ENCODE measurements around the gene NUAK1. TPM values are rescaled to one million over a fixed set of nuclear protein-coding genes. Genes with fewer than 3 reads are reported as not detected.

The NUAK1 gene
- total and polyA plus RNA-seq, 2 experiments from 2014 or later = 5.4 to 16.9 TPM

DNA sequence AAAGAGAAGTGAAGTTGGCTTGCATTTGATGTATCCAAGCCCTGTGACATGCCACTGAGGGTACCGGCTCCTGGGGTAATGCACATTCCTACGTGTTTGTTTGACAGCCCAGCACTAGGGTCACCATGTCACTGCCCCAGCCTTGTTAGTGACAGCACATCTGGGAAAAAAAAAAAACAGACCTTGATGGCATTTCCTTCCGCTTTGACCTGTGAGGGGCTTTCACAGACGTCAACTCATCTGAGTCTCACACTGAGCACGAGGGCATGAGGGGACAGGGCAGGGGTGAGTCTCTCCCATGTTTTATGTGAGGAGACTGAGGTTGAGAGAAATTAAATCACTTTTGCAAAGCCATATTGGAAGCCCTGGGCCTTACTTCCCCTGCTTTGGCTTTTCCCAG lies 111.5 kb downstream of the NUAK1 start:
- no peaks in the 10 kb centered on the region; the same call in 1 of the 2 replicates for H3K9me2 ChIP-seq (ENCODE audit: insufficient read depth)
- Mint-ChIP-seq H3K36me3 (ENCODE audit: low read depth) (no peaks in the 10 kb centered on the region), H3K4me1 (no peaks in the 10 kb centered on the region; the same call in 2 of the 3 replicates), H3K27me3 (ENCODE audit: insufficient read depth, low read depth, poor library complexity) (no peaks in the 10 kb centered on the region), H3K4me3 (no peak overlapping the region), H3K27ac (no peak overlapping the region), H3K9me3 (peaks cover 4% of the 10 kb centered on the region; the same call in 1 of the 3 replicates)
- H3K4me1 ChIP-seq (ENCODE audit: insufficient read depth) = peaks cover 9% of the 10 kb centered on the region
- no peaks in the 10 kb centered on the region for H4K20me1 ChIP-seq (replicated peaks; ENCODE audit: insufficient read depth)
- H2AFZ ChIP-seq = no peak overlapping the region
- no peak overlapping the region for H3K4me3 ChIP-seq
- H3K27ac ChIP-seq (ENCODE audit: low read depth) = no peak overlapping the region
- ATAC-seq (no peak), DNase-seq (ENCODE audit: low spot score) (no peak)
- no peaks in the 10 kb centered on the region for H3K79me2 ChIP-seq (replicated peaks; ENCODE audit: insufficient read depth)
- no peaks in the 10 kb centered on the region for H3K36me3 ChIP-seq (ENCODE audit: insufficient read depth)
- H3F3A ChIP-seq (replicated peaks; ENCODE audit: low read depth) = no peaks in the 10 kb centered on the region
- TF ChIP-seq, protein P1, sequence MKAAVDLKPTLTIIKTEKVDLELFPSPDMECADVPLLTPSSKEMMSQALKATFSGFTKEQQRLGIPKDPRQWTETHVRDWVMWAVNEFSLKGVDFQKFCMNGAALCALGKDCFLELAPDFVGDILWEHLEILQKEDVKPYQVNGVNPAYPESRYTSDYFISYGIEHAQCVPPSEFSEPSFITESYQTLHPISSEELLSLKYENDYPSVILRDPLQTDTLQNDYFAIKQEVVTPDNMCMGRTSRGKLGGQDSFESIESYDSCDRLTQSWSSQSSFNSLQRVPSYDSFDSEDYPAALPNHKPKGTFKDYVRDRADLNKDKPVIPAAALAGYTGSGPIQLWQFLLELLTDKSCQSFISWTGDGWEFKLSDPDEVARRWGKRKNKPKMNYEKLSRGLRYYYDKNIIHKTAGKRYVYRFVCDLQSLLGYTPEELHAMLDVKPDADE (IDR thresholded peaks at IDR 0.05) = no peak
- TF ChIP-seq, protein P2, sequence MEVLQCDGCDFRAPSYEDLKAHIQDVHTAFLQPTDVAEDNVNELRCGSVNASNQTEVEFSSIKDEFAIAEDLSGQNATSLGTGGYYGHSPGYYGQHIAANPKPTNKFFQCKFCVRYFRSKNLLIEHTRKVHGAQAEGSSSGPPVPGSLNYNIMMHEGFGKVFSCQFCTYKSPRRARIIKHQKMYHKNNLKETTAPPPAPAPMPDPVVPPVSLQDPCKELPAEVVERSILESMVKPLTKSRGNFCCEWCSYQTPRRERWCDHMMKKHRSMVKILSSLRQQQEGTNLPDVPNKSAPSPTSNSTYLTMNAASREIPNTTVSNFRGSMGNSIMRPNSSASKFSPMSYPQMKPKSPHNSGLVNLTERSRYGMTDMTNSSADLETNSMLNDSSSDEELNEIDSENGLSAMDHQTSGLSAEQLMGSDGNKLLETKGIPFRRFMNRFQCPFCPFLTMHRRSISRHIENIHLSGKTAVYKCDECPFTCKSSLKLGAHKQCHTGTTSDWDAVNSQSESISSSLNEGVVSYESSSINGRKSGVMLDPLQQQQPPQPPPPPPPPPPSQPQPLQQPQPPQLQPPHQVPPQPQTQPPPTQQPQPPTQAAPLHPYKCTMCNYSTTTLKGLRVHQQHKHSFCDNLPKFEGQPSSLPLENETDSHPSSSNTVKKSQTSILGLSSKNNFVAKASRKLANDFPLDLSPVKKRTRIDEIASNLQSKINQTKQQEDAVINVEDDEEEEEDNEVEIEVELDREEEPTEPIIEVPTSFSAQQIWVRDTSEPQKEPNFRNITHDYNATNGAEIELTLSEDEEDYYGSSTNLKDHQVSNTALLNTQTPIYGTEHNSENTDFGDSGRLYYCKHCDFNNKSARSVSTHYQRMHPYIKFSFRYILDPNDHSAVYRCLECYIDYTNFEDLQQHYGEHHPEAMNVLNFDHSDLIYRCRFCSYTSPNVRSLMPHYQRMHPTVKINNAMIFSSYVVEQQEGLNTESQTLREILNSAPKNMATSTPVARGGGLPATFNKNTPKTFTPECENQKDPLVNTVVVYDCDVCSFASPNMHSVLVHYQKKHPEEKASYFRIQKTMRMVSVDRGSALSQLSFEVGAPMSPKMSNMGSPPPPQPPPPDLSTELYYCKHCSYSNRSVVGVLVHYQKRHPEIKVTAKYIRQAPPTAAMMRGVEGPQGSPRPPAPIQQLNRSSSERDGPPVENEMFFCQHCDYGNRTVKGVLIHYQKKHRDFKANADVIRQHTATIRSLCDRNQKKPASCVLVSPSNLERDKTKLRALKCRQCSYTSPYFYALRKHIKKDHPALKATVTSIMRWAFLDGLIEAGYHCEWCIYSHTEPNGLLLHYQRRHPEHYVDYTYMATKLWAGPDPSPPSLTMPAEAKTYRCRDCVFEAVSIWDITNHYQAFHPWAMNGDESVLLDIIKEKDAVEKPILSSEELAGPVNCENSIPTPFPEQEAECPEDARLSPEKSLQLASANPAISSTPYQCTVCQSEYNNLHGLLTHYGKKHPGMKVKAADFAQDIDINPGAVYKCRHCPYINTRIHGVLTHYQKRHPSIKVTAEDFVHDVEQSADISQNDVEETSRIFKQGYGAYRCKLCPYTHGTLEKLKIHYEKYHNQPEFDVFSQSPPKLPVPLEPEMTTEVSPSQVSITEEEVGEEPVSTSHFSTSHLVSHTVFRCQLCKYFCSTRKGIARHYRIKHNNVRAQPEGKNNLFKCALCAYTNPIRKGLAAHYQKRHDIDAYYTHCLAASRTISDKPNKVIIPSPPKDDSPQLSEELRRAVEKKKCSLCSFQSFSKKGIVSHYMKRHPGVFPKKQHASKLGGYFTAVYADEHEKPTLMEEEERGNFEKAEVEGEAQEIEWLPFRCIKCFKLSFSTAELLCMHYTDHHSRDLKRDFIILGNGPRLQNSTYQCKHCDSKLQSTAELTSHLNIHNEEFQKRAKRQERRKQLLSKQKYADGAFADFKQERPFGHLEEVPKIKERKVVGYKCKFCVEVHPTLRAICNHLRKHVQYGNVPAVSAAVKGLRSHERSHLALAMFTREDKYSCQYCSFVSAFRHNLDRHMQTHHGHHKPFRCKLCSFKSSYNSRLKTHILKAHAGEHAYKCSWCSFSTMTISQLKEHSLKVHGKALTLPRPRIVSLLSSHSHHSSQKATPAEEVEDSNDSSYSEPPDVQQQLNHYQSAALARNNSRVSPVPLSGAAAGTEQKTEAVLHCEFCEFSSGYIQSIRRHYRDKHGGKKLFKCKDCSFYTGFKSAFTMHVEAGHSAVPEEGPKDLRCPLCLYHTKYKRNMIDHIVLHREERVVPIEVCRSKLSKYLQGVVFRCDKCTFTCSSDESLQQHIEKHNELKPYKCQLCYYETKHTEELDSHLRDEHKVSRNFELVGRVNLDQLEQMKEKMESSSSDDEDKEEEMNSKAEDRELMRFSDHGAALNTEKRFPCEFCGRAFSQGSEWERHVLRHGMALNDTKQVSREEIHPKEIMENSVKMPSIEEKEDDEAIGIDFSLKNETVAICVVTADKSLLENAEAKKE (CRISPR knock-in tag; IDR thresholded peaks at IDR 0.05) = no peak
- TF ChIP-seq POLR2AphosphoS5 (IDR thresholded peaks at IDR 0.05; ENCODE audit: low read depth) (no peak), ZNF331 (CRISPR knock-in tag; IDR thresholded peaks at IDR 0.05; ENCODE audit: low read depth) (no peak), CREB1 (CRISPR knock-in tag; IDR thresholded peaks at IDR 0.05; ENCODE audit: low read depth) (no peak), ZNF114 (CRISPR knock-in tag; IDR thresholded peaks at IDR 0.05) (no peak), STAT1 (IDR thresholded peaks at IDR 0.05; ENCODE audit: unreplicated experiment) (no peak)
- TF ChIP-seq, protein P3, sequence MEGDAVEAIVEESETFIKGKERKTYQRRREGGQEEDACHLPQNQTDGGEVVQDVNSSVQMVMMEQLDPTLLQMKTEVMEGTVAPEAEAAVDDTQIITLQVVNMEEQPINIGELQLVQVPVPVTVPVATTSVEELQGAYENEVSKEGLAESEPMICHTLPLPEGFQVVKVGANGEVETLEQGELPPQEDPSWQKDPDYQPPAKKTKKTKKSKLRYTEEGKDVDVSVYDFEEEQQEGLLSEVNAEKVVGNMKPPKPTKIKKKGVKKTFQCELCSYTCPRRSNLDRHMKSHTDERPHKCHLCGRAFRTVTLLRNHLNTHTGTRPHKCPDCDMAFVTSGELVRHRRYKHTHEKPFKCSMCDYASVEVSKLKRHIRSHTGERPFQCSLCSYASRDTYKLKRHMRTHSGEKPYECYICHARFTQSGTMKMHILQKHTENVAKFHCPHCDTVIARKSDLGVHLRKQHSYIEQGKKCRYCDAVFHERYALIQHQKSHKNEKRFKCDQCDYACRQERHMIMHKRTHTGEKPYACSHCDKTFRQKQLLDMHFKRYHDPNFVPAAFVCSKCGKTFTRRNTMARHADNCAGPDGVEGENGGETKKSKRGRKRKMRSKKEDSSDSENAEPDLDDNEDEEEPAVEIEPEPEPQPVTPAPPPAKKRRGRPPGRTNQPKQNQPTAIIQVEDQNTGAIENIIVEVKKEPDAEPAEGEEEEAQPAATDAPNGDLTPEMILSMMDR (conservative IDR thresholded peaks at IDR 0.05; ENCODE audit: low read depth in 2 of 2) = no peak
- TF ChIP-seq, protein P4, sequence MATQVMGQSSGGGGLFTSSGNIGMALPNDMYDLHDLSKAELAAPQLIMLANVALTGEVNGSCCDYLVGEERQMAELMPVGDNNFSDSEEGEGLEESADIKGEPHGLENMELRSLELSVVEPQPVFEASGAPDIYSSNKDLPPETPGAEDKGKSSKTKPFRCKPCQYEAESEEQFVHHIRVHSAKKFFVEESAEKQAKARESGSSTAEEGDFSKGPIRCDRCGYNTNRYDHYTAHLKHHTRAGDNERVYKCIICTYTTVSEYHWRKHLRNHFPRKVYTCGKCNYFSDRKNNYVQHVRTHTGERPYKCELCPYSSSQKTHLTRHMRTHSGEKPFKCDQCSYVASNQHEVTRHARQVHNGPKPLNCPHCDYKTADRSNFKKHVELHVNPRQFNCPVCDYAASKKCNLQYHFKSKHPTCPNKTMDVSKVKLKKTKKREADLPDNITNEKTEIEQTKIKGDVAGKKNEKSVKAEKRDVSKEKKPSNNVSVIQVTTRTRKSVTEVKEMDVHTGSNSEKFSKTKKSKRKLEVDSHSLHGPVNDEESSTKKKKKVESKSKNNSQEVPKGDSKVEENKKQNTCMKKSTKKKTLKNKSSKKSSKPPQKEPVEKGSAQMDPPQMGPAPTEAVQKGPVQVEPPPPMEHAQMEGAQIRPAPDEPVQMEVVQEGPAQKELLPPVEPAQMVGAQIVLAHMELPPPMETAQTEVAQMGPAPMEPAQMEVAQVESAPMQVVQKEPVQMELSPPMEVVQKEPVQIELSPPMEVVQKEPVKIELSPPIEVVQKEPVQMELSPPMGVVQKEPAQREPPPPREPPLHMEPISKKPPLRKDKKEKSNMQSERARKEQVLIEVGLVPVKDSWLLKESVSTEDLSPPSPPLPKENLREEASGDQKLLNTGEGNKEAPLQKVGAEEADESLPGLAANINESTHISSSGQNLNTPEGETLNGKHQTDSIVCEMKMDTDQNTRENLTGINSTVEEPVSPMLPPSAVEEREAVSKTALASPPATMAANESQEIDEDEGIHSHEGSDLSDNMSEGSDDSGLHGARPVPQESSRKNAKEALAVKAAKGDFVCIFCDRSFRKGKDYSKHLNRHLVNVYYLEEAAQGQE (IDR thresholded peaks at IDR 0.05; ENCODE audit: unreplicated experiment) = no peak
- H3K27me3 ChIP-seq (ENCODE audit: insufficient read depth) = no peaks in the 10 kb centered on the region
- no peak overlapping the region for H3K4me2 ChIP-seq

Measured in GM23338 (cell line).